Measurements from ENCODE around the gene AJAP1. TPM values are rescaled to one million over a fixed set of nuclear protein-coding genes. Genes with fewer than 3 reads are reported as not detected.
A peak's percentile ranks its signal among the peaks of the same experiment; 100 is the strongest.

AJAP1 gene
- total and polyA plus RNA-seq, 2 of the 8 experiments (the other 6 are each of a cell fraction or from before 2014, with no cell fraction given), result 1.9 to 6.2 TPM

DNA sequence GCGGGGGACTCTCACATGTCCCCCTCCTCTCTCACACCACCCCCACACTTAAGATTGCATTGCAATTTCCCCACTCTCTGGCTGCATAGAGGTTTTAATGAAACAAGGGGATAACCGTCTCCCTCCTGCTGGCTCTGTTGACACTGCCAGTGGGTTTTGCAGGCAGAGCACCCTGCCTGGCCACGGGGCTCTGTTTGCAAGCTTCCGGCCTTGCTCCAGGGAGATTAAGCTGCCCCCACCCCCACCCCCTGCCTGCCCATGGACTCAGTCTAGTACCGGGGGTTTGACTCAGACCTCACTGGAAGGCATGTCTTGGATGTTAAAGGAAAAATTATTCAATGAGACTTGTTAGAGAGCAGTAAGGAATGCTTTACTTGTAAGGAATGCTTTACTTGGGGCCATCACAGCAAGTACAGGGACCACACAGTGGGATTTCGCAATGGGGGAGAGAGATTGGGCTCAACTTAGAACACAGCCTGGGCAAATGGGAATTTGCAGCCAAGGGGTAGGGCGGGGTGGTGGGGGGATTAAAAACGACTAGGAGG is 101.0 kb downstream of the AJAP1 start:
- H3K4ac ChIP-seq (replicated peaks; ENCODE audit: insufficient read length, low read depth, low read length), result peak overlapping the region; percentile 60
- no peak overlapping the region for H3K14ac ChIP-seq (ENCODE audit: insufficient read length)
- peaks cover 0 to 4% (median 0%) of the 10 kb centered on the region in 4 experiments; a peak in 1 of 7 replicates for H3K27me3 ChIP-seq (replicated peaks in 1 of 4; ENCODE audit: control insufficient read depth in 3 of 4, extremely low read depth in 1 of 4, insufficient read depth in 3 of 4, low read length in 3 of 4)
- H3K9ac ChIP-seq (replicated peaks in 1 of 4; ENCODE audit: extremely low read depth in 1 of 4, low read depth in 3 of 4, low read length in 3 of 4), result no peak overlapping the region
- H3K79me1 ChIP-seq (ENCODE audit: low read depth, low read length), result no peaks in the 10 kb centered on the region
- DNase-seq (ENCODE audit: low read depth in 1 of 2, low spot score in 2 of 2) (peak; percentile 52 to 66), FAIRE-seq (no peak)
- no peak overlapping the region for H3K23ac ChIP-seq (ENCODE audit: insufficient read length)
- H3K23me2 ChIP-seq (ENCODE audit: low read depth, low read length), result peaks cover 5% of the 10 kb centered on the region
- CTCF ChIA-PET (ENCODE audit: partially characterized antibody), result interaction anchor here (0.7 to 1.8 kb wide), 5 partner anchors 23 to 103 kb away, joined by 3 to 6 read pairs (median 5); no protein-coding TSS in a partner anchor
- peaks cover 2% of the 10 kb centered on the region in 2 experiments for H4K20me1 ChIP-seq (replicated peaks in 1 of 2; ENCODE audit: control insufficient read depth in 1 of 2, insufficient read depth in 2 of 2, low read length in 2 of 2)
- H2BK15ac ChIP-seq (ENCODE audit: low read length), result no peak overlapping the region
- H3K36me3 ChIP-seq (ENCODE audit: control insufficient read depth in 2 of 4, insufficient read depth in 4 of 4, low read length in 3 of 4), result no peaks in the 10 kb centered on the region
- no peak overlapping the region for H3K27ac ChIP-seq (ENCODE audit: low read depth, low read length)
- no peak overlapping the region for H4K8ac ChIP-seq (ENCODE audit: extremely low read depth, insufficient read depth, low read length)
- H4K91ac ChIP-seq (replicated peaks; ENCODE audit: insufficient read length, low read length), result peak overlapping the region; percentile 86
- H4K5ac ChIP-seq (ENCODE audit: insufficient read length, low read depth, low read length), result no peak overlapping the region
- WGBS, 2 experiments (ENCODE audit: extremely low coverage in 1 of 2, insufficient coverage in 1 of 2, insufficient read length in 1 of 2, insufficient replicate concordance in 2 of 2, low coverage in 1 of 2, low lambda C conversion rate in 2 of 2, missing lambda C conversion rate in 1 of 2), result 9% methylated on average over 8 of the region's 8 CpGs; no CpG with 5 or more reads in 1 of the 2 experiments
- H2BK5ac ChIP-seq (ENCODE audit: low read depth, low read length), result peak overlapping the region; percentile 92; the same call in 1 of the 2 replicates
- peaks cover 5 to 8% of the 10 kb centered on the region in 2 experiments; a peak in 2 of 4 replicates for H3K9me3 ChIP-seq (ENCODE audit: insufficient read depth in 2 of 2, low read depth in 1 of 2, low read length in 1 of 2)
- peaks cover 10 to 26% (median 17%) of the 10 kb centered on the region in 4 experiments for H3K4me1 ChIP-seq (replicated peaks in 1 of 4; ENCODE audit: control insufficient read depth in 3 of 4, insufficient read depth in 4 of 4, low read length in 3 of 4)
- H2BK12ac ChIP-seq (ENCODE audit: low read depth, low read length), result 0 out of 2 replicates have a peak overlapping the region, but pooled peaks have one; percentile 69
- peak overlapping the region; percentile 95; the same call in 1 of the 2 replicates for H2BK20ac ChIP-seq (ENCODE audit: low read length)
- no peak overlapping the region for H3K56ac ChIP-seq (replicated peaks; ENCODE audit: insufficient read length, low read depth, low read length)
- H3K4me2 ChIP-seq (ENCODE audit: insufficient read depth in 1 of 2, low read depth in 2 of 2, low read length in 2 of 2), result peak overlapping the region; percentile 28 to 59
- peak overlapping the region; percentile 61 for H2BK120ac ChIP-seq (replicated peaks; ENCODE audit: low read depth, low read length)
- peak overlapping the region in 1 of 4 experiments; percentile 14; a peak in 1 of 8 replicates for H3K4me3 ChIP-seq (ENCODE audit: extremely low read depth in 1 of 4, insufficient read depth in 2 of 4, low read depth in 3 of 4, low read length in 4 of 4)
- no peaks in the 10 kb centered on the region for H3K79me2 ChIP-seq (ENCODE audit: control insufficient read depth in 1 of 2, insufficient read depth in 2 of 2, low read length in 2 of 2)
- TF ChIP-seq CEBPB (IDR thresholded peaks at IDR 0.05; ENCODE audit: low read depth, low read length) (peak; percentile 96), KDM5A (IDR thresholded peaks at IDR 0.05; ENCODE audit: low read length) (no peak), NANOG (IDR thresholded peaks at IDR 0.05; ENCODE audit: insufficient read depth, low read depth, low read length, poor library complexity, severe bottlenecking) (peak; percentile 71), SIN3A (conservative IDR thresholded peaks at IDR 0.05 in 1 of 2, IDR thresholded peaks at IDR 0.05 in 1 of 2; ENCODE audit: low read depth in 1 of 2, low read length in 2 of 2) (no peak), ASH2L (IDR thresholded peaks at IDR 0.05; ENCODE audit: low read length) (peak; percentile 25)
- H3K18ac ChIP-seq (ENCODE audit: extremely low read depth, low read length), result 0 out of 2 replicates have a peak overlapping the region, but pooled peaks have one; percentile 66
- no peak overlapping the region for H2AFZ ChIP-seq (ENCODE audit: low read length)
- peak overlapping the region; percentile 43; the same call in 1 of the 2 replicates for H2AK5ac ChIP-seq (ENCODE audit: low read depth, low read length)
- POLR2A ChIA-PET (ENCODE audit: partially characterized antibody), result interaction anchor here (1.5 kb wide), 1 partner anchor 12 kb away, joined by 3 read pairs; no protein-coding TSS in a partner anchor

Data from H1 (cell line).